Neural progenitor cell (in vitro differentiated cells): ENCODE measurements around the gene CAST. TPM values are rescaled to one million over a fixed set of nuclear protein-coding genes. Genes with fewer than 3 reads are reported as not detected.
"Not testable (repeated sequence)": the region's sequence is repeated elsewhere in the genome, so short reads cannot be mapped to it uniquely, and the experiment has no call there.

Source experiments
- DNase-seq: peaks from one replicate; pipeline ENCODE4 v3.0.0-alpha.2; 2016; ENCODE audit warnings: low spot score
- H2AFZ ChIP-seq: fragments of 200-600 bp; sonication (generic); replicated peaks from 2 replicates; pipeline ENCODE4 v1.6.1; 2016; ENCODE audit warnings: antibody characterized with exemption
- H3F3A ChIP-seq: fragments of 200-600 bp; sonication (generic); 2 replicates; pipeline ENCODE4 v1.6.1; 2016; ENCODE audit warnings: antibody characterized with exemption, low read depth
- H3K27ac ChIP-seq: fragments of 200-600 bp; sonication (generic); 2 replicates; pipeline ENCODE4 v1.5.1; 2016; ENCODE audit warnings: mild to moderate bottlenecking
- H3K27me3 ChIP-seq: fragments of 200-600 bp; sonication (generic); 2 replicates; pipeline ENCODE4 v1.6.1; 2016; ENCODE audit warnings: mild to moderate bottlenecking, moderate library complexity
- H3K36me3 ChIP-seq: fragments of 200-600 bp; sonication (generic); 2 replicates; pipeline ENCODE4 v1.5.1; 2016
- H3K4me1 ChIP-seq: fragments of 200-600 bp; sonication (generic); 2 replicates; pipeline ENCODE4 v1.6.1; 2016; ENCODE audit warnings: mixed run types
- H3K4me2 ChIP-seq: fragments of 200-600 bp; sonication (generic); 2 replicates; pipeline ENCODE4 v1.6.1; 2016
- H3K4me3 ChIP-seq: fragments of 200-600 bp; sonication (generic); 2 replicates; pipeline ENCODE4 v1.5.1; 2016
- H3K79me2 ChIP-seq: fragments of 200-600 bp; sonication (generic); 2 replicates; pipeline ENCODE4 v1.6.1; 2016; ENCODE audit warnings: low read depth
- H3K9ac ChIP-seq: fragments of 200-600 bp; sonication (generic); 2 replicates; pipeline ENCODE4 v1.6.1; 2016
- H3K9me3 ChIP-seq: fragments of 200-600 bp; sonication (generic); 2 replicates; pipeline ENCODE4 v1.5.1; 2016; ENCODE audit warnings: low read depth
- H4K20me1 ChIP-seq: fragments of 200-600 bp; sonication (generic); 2 replicates; pipeline ENCODE4 v1.6.1; 2016; ENCODE audit warnings: low read depth
- H3K27ac Mint-ChIP-seq: 3 replicates; pipeline ENCODE4 v1.8.0; 2021; ENCODE audit warnings: mixed read lengths
- H3K27me3 Mint-ChIP-seq: 2 replicates; pipeline ENCODE4 v1.8.0; 2022; ENCODE audit warnings: low read depth, mild to moderate bottlenecking, inconsistent platforms, moderate library complexity, mixed read lengths; ENCODE audit not compliant: insufficient read depth
- H3K36me3 Mint-ChIP-seq: 3 replicates; pipeline ENCODE4 v1.8.0; 2021; ENCODE audit warnings: mixed read lengths
- H3K4me1 Mint-ChIP-seq: 3 replicates; pipeline ENCODE4 v1.8.0; 2021; ENCODE audit warnings: mixed read lengths
- H3K4me3 Mint-ChIP-seq: 3 replicates; pipeline ENCODE4 v1.8.0; 2021; ENCODE audit warnings: mild to moderate bottlenecking, moderate library complexity, mixed read lengths
- H3K9me3 Mint-ChIP-seq: 3 replicates; pipeline ENCODE4 v1.8.0; 2020; ENCODE audit warnings: mixed read lengths
- CTCF ChIP-seq: fragments of 200-600 bp; sonication (generic); IDR thresholded peaks from 2 replicates; pipeline ENCODE4 v1.5.1; 2017; ENCODE audit warnings: antibody characterized with exemption, mild to moderate bottlenecking
- EZH2 ChIP-seq: fragments of 200-600 bp; sonication (generic); IDR thresholded peaks from 2 replicates; pipeline ENCODE4 v1.6.1; 2017; ENCODE audit warnings: antibody characterized with exemption, mild to moderate bottlenecking, moderate library complexity
- EZH2phosphoT487 ChIP-seq: fragments of 200-600 bp; sonication (generic); IDR thresholded peaks from 2 replicates; pipeline ENCODE4 v1.6.1; 2017; ENCODE audit warnings: antibody characterized with exemption
- total RNA-seq: library from RNA; depleted of rRNA; stranded (reverse); fragments of >200 nt; gene quantifications from 2 replicates; pipeline ENCODE4 v1.2.3, GENCODE V29; 2015; ENCODE audit warnings: low replicate concordance

CAST gene
- total RNA-seq, 1 donor from 2014 or later = 64.6 TPM

- no peak overlapping the region for H3K4me2 ChIP-seq
- peaks cover 6% of the 10 kb centered on the region for H3K27me3 Mint-ChIP-seq
- H3K9ac ChIP-seq = no peak overlapping the region
- no peak overlapping the region for H3K27ac ChIP-seq
- H3K36me3 ChIP-seq = no peaks in the 10 kb centered on the region
- H3K4me3 ChIP-seq = no peak overlapping the region
- no peak overlapping the region for H2AFZ ChIP-seq
- peaks cover 15% of the 10 kb centered on the region for H3K9me3 Mint-ChIP-seq
- no peak for DNase-seq
- H3K9me3 ChIP-seq = no peaks in the 10 kb centered on the region
- peaks cover 10% of the 10 kb centered on the region for H3K4me1 ChIP-seq
- H3K36me3 Mint-ChIP-seq = no peaks in the 10 kb centered on the region
- TF ChIP-seq CTCF = no peak
- no peak for TF ChIP-seq EZH2
- TF ChIP-seq EZH2phosphoT487 = no peak
- H3K27me3 ChIP-seq = no peaks in the 10 kb centered on the region
- H4K20me1 ChIP-seq = no peaks in the 10 kb centered on the region
- no peaks in the 10 kb centered on the region for H3K79me2 ChIP-seq
- H3K4me3 Mint-ChIP-seq = no peak overlapping the region
- no peaks in the 10 kb centered on the region for H3F3A ChIP-seq
- no peak overlapping the region for H3K27ac Mint-ChIP-seq
- peaks cover 15% of the 10 kb centered on the region for H3K4me1 Mint-ChIP-seq
These were observed 45.4 kb upstream of the CAST start for GRCh38 chr5:96616801-96617200.

DNA sequence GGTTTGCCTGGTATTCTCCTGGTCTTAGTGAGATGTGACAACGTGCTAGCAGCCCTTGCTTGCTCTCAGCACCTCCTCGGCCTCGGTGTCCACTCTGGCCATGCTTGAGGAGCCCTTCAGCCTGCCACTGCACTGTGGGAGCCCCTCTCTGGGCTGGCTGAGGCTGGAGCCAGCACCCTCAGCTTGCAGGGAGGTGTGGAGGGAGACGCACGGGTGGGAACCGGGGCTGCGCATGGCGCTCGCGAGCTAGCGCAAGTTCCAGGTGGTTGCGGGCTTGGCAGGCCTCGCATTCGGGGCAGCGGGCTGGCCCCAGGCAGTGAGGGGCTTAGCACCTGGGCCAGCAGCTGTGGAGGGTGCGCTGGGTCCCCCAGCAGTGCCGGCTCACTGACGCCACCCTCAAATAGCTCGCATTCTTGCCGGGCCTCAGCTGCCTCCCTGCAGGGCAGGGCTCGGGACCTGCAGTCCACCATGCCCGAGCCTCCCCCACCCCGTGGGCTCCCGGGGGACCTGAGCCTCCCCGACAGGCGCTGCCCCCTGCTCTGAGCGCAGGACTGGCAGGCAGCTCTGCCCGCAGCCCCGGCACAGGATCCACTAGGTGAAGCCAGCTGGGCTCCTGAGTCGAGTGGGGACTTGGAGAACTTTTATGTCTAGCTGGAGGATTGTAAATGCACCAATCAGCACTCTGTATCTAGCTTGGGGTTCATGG is 43.7 kb upstream of the CAST start:
- not testable (repeated sequence) for H3K36me3 ChIP-seq, H3K9ac ChIP-seq, H3F3A ChIP-seq, H3K4me2 ChIP-seq, H3K27me3 Mint-ChIP-seq, H3K9me3 ChIP-seq, H4K20me1 ChIP-seq, H3K27ac ChIP-seq, H3K27me3 ChIP-seq, H3K36me3 Mint-ChIP-seq, DNase-seq, H3K4me3 ChIP-seq, H3K79me2 ChIP-seq, H3K4me3 Mint-ChIP-seq, H3K27ac Mint-ChIP-seq, H3K4me1 ChIP-seq, H2AFZ ChIP-seq
- Mint-ChIP-seq H3K4me1 (peaks cover 11% of the 10 kb centered on the region), H3K9me3 (peaks cover 15% of the 10 kb centered on the region)

DNA sequence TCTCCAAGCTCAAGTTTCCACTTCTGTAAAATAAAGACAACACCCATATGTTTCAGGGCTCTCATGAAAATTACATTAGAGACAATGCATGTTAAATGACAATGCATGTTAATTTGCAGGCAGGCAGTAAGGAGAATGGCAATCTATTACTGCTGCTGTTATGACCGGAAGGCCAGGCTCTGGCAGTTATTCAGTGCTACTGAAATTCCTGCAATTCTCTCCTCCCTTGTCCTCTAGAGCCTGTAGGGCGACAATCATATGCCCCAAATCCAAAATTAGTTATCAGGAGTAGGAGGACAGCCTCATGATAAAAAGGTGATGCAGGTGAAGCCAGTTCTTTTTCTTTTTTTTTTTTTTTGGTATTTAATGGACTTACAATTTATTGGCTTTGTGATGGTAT is 42.2 kb upstream of the CAST start:
- no peak overlapping the region for H3K27ac ChIP-seq
- H3K27me3 ChIP-seq = no peaks in the 10 kb centered on the region
- Mint-ChIP-seq H3K27me3 (peaks cover 3% of the 10 kb centered on the region), H3K9me3 (peaks cover 15% of the 10 kb centered on the region), H3K4me1 (peaks cover 3% of the 10 kb centered on the region), H3K36me3 (no peaks in the 10 kb centered on the region), H3K4me3 (no peak overlapping the region), H3K27ac (no peak overlapping the region)
- H3K9ac ChIP-seq = no peak overlapping the region
- no peak for DNase-seq
- no peaks in the 10 kb centered on the region for H3K79me2 ChIP-seq
- H3K4me2 ChIP-seq = no peak overlapping the region
- no peaks in the 10 kb centered on the region for H3K36me3 ChIP-seq
- H3K4me1 ChIP-seq = no peaks in the 10 kb centered on the region
- H3K4me3 ChIP-seq = no peak overlapping the region
- no peaks in the 10 kb centered on the region for H3F3A ChIP-seq
- H2AFZ ChIP-seq = no peak overlapping the region
- H3K9me3 ChIP-seq = no peaks in the 10 kb centered on the region
- no peaks in the 10 kb centered on the region for H4K20me1 ChIP-seq
- TF ChIP-seq EZH2 (no peak), CTCF (no peak), EZH2phosphoT487 (no peak)

GRCh38 chr5:96624596-96624995 is 37.6 kb upstream of the CAST start:
- Mint-ChIP-seq H3K4me3 (no peak overlapping the region), H3K4me1 (peaks cover 1% of the 10 kb centered on the region), H3K27ac (no peak overlapping the region), H3K27me3 (peaks cover 3% of the 10 kb centered on the region), H3K9me3 (peaks cover 6% of the 10 kb centered on the region), H3K36me3 (no peaks in the 10 kb centered on the region)
- no peak for TF ChIP-seq EZH2
- TF ChIP-seq EZH2phosphoT487 = no peak
- TF ChIP-seq CTCF = no peak
- Histone ChIP-seq H3K4me3 (no peak overlapping the region), H4K20me1 (no peaks in the 10 kb centered on the region), H2AFZ (no peak overlapping the region), H3K4me1 (no peaks in the 10 kb centered on the region), H3K9me3 (no peaks in the 10 kb centered on the region), H3K79me2 (no peaks in the 10 kb centered on the region), H3K9ac (no peak overlapping the region), H3K27ac (no peak overlapping the region), H3K27me3 (no peaks in the 10 kb centered on the region), H3K36me3 (no peaks in the 10 kb centered on the region), H3K4me2 (no peak overlapping the region), H3F3A (no peaks in the 10 kb centered on the region)
- DNase-seq = no peak
